ENCODE data around the gene SHFL. TPM values are rescaled to one million over a fixed set of nuclear protein-coding genes. Genes with fewer than 3 reads are reported as not detected.

Gene SHFL
- polyA plus RNA-seq, 1 donor from 2014 or later = 1.2 TPM

GRCh38 chr19:10109528-10109927 is 23.4 kb downstream of the SHFL start:
- Histone ChIP-seq H3K9me3 (ENCODE audit: low read length) (no peaks in the 10 kb centered on the region), H3K79me2 (replicated peaks; ENCODE audit: insufficient read depth, low read length) (peaks cover 12% of the 10 kb centered on the region), H3K27me3 (ENCODE audit: insufficient read depth, low read depth, low read length) (no peaks in the 10 kb centered on the region), H3F3A (ENCODE audit: insufficient read depth, low read length, poor library complexity, severe bottlenecking) (no peaks in the 10 kb centered on the region), H3K27ac (ENCODE audit: low read length) (no peak overlapping the region), H3K4me3 (ENCODE audit: low read length) (no peak overlapping the region), H3K9me2 (ENCODE audit: insufficient read depth, low read length) (no peaks in the 10 kb centered on the region), H3K9ac (ENCODE audit: low read length) (no peak overlapping the region), H3K4me2 (ENCODE audit: low read length) (no peak overlapping the region), H3K36me3 (ENCODE audit: insufficient read depth, low read length) (no peaks in the 10 kb centered on the region), H2AFZ (ENCODE audit: low read depth, low read length) (no peak overlapping the region), H4K20me1 (ENCODE audit: insufficient read depth) (no peaks in the 10 kb centered on the region)
- no peak for TF ChIP-seq SMC3 (conservative IDR thresholded peaks at IDR 0.05; ENCODE audit: poor library complexity)
- TF ChIP-seq MXI1 (conservative IDR thresholded peaks at IDR 0.05; ENCODE audit: poor library complexity, severe bottlenecking) = no peak
- no peak for TF ChIP-seq EP300 (conservative IDR thresholded peaks at IDR 0.05; ENCODE audit: poor library complexity, severe bottlenecking)
- TF ChIP-seq EZH2 (IDR thresholded peaks at IDR 0.05; ENCODE audit: borderline replicate concordance, insufficient read depth, low read length, poor library complexity, severe bottlenecking) = no peak
- TF ChIP-seq CTCF (IDR thresholded peaks at IDR 0.05; ENCODE audit: poor library complexity, severe bottlenecking) = no peak
- no peak for TF ChIP-seq POLR2AphosphoS5 (IDR thresholded peaks at IDR 0.05)
- TF ChIP-seq RAD21 (conservative IDR thresholded peaks at IDR 0.05) = no peak
- TF ChIP-seq REST (IDR thresholded peaks at IDR 0.05; ENCODE audit: borderline replicate concordance) = no peak
- TF ChIP-seq TAF1 (IDR thresholded peaks at IDR 0.05; ENCODE audit: low read depth) = no peak

- TF ChIP-seq TAF1 (IDR thresholded peaks at IDR 0.05; ENCODE audit: low read depth) (no peak), MXI1 (conservative IDR thresholded peaks at IDR 0.05; ENCODE audit: poor library complexity, severe bottlenecking) (no peak), RAD21 (conservative IDR thresholded peaks at IDR 0.05) (no peak), SMC3 (conservative IDR thresholded peaks at IDR 0.05; ENCODE audit: poor library complexity) (no peak), POLR2AphosphoS5 (IDR thresholded peaks at IDR 0.05) (no peak), CTCF (IDR thresholded peaks at IDR 0.05; ENCODE audit: poor library complexity, severe bottlenecking) (no peak), EP300 (conservative IDR thresholded peaks at IDR 0.05; ENCODE audit: poor library complexity, severe bottlenecking) (no peak), REST (IDR thresholded peaks at IDR 0.05; ENCODE audit: borderline replicate concordance) (no peak)
- H3K36me3 ChIP-seq (ENCODE audit: insufficient read depth, low read length) = no peaks in the 10 kb centered on the region
- no peak overlapping the region for H3K27ac ChIP-seq (ENCODE audit: low read length)
- H3K9me2 ChIP-seq (ENCODE audit: insufficient read depth, low read length) = no peaks in the 10 kb centered on the region
- H3F3A ChIP-seq (ENCODE audit: insufficient read depth, low read length, poor library complexity, severe bottlenecking) = no peaks in the 10 kb centered on the region
- peaks cover 12% of the 10 kb centered on the region for H3K79me2 ChIP-seq (replicated peaks; ENCODE audit: insufficient read depth, low read length)
- no peak overlapping the region for H3K9ac ChIP-seq (ENCODE audit: low read length)
- H3K4me2 ChIP-seq (ENCODE audit: low read length) = no peak overlapping the region
- no peak overlapping the region for H3K4me3 ChIP-seq (ENCODE audit: low read length)
- no peaks in the 10 kb centered on the region for H4K20me1 ChIP-seq (ENCODE audit: insufficient read depth)
- no peak overlapping the region for H2AFZ ChIP-seq (ENCODE audit: low read depth, low read length)
- H3K27me3 ChIP-seq (ENCODE audit: insufficient read depth, low read depth, low read length) = no peaks in the 10 kb centered on the region
- H3K9me3 ChIP-seq (ENCODE audit: low read length) = no peaks in the 10 kb centered on the region
Measured at GRCh38 chr19:10110076-10110971, 24.2 kb downstream of the SHFL start.

Data from neural cell (in vitro differentiated cells).